Subcutaneous abdominal adipose tissue (tissue), 5 donors: Measurements from ENCODE around the gene TNFAIP8L3.
"Not testable (repeated sequence)": the region's sequence is repeated elsewhere in the genome, so short reads cannot be mapped to it uniquely, and the experiment has no call there.

ENCODE experiments used
- H3K27ac ChIP-seq: one replicate; pipeline ENCODE4 v1.7.0; 2013; ENCODE audit warnings: low read depth, mild to moderate bottlenecking, inconsistent platforms, low read length, moderate library complexity
- H3K27me3 ChIP-seq, 5 donors: one replicate each; pipeline ENCODE4 v1.7.0; 2013; ENCODE audit warnings: low read length in 5 of 5, inconsistent platforms in 1 of 5; ENCODE audit not compliant: control insufficient read depth in 5 of 5, insufficient read depth in 4 of 5
- H3K36me3 ChIP-seq, 5 donors: one replicate each; pipeline ENCODE4 v1.7.0; 2013; ENCODE audit warnings: low read length in 5 of 5; ENCODE audit not compliant: control insufficient read depth in 5 of 5, insufficient read depth in 5 of 5
- H3K4me1 ChIP-seq, 5 donors: one replicate each; pipeline ENCODE4 v1.7.0; 2013; ENCODE audit warnings: low read length in 5 of 5, mild to moderate bottlenecking in 3 of 5, moderate library complexity in 1 of 5; ENCODE audit not compliant: control insufficient read depth in 5 of 5, insufficient read depth in 5 of 5
- H3K4me3 ChIP-seq, 5 donors: one replicate each; pipeline ENCODE4 v1.7.0; 2013; ENCODE audit warnings: low read length in 5 of 5, low read depth in 1 of 5
- H3K9ac ChIP-seq, 5 donors: one replicate each; pipeline ENCODE4 v1.7.0; 2013; ENCODE audit warnings: low read length in 5 of 5, mild to moderate bottlenecking in 4 of 5, moderate library complexity in 3 of 5
- H3K9me3 ChIP-seq, 5 donors: one replicate each; pipeline ENCODE4 v1.7.0; 2013; ENCODE audit warnings: low read length in 5 of 5; ENCODE audit not compliant: control insufficient read depth in 5 of 5
- donor health status: healthy.
- donor health status: healthy.
- donor health status: healthy.
- donor health status: healthy.
- donor health status: healthy.

The TNFAIP8L3 gene

GRCh38 chr15:51132384-51133139, 37.9 kb upstream of the TNFAIP8L3 start:
- Histone ChIP-seq H3K36me3 (no peaks in the 10 kb centered on the region), H3K9ac (no peak overlapping the region), H3K27me3 (no peaks in the 10 kb centered on the region), H3K4me3 (no peak overlapping the region), H3K9me3 (no peaks in the 10 kb centered on the region), H3K27ac (no peak overlapping the region), H3K4me1 (peaks cover 0 to 12% (median 4%) of the 10 kb centered on the region in 5 donors)

GRCh38 chr15:51131596-51132290, 37.0 kb upstream of the TNFAIP8L3 start:
- no peaks in the 10 kb centered on the region for H3K27me3 ChIP-seq
- no peaks in the 10 kb centered on the region for H3K9me3 ChIP-seq
- no peaks in the 10 kb centered on the region for H3K36me3 ChIP-seq
- H3K4me3 ChIP-seq = no peak overlapping the region
- no peak overlapping the region for H3K27ac ChIP-seq
- H3K9ac ChIP-seq = no peak overlapping the region
- H3K4me1 ChIP-seq = peaks cover 0 to 12% (median 4%) of the 10 kb centered on the region in 5 donors

GRCh38 chr15:51130344-51130743, 35.6 kb upstream of the TNFAIP8L3 start:
- Histone ChIP-seq H3K9ac (no peak overlapping the region), H3K27ac (no peak overlapping the region), H3K9me3 (no peaks in the 10 kb centered on the region)

GRCh38 chr15:51129535-51130188, 35.0 kb upstream of the TNFAIP8L3 start:
- Histone ChIP-seq H3K36me3 (no peaks in the 10 kb centered on the region), H3K4me3 (no peak overlapping the region), H3K9me3 (peaks cover 0 to 1% (median 0%) of the 10 kb centered on the region in 5 donors), H3K27ac (no peak overlapping the region), H3K9ac (no peak overlapping the region), H3K27me3 (no peaks in the 10 kb centered on the region), H3K4me1 (peaks cover 0 to 12% (median 4%) of the 10 kb centered on the region in 5 donors)

More at GRCh38 chr15:51130344-51130743, 35.6 kb upstream of the TNFAIP8L3 start:
- Histone ChIP-seq H3K4me3 (no peak overlapping the region), H3K36me3 (no peaks in the 10 kb centered on the region), H3K27me3 (no peaks in the 10 kb centered on the region), H3K4me1 (peaks cover 0 to 12% (median 4%) of the 10 kb centered on the region in 5 donors)

GRCh38 chr15:51128701-51129100, 34.0 kb upstream of the TNFAIP8L3 start:
- H3K9me3 ChIP-seq = peaks cover 0 to 5% (median 0%) of the 10 kb centered on the region in 5 donors
- H3K27ac ChIP-seq = no peak overlapping the region
- H3K4me3 ChIP-seq = no peak overlapping the region
- no peaks in the 10 kb centered on the region for H3K36me3 ChIP-seq
- H3K4me1 ChIP-seq = peaks cover 0 to 12% (median 4%) of the 10 kb centered on the region in 5 donors
- no peak overlapping the region for H3K9ac ChIP-seq
- H3K27me3 ChIP-seq = no peaks in the 10 kb centered on the region

- Histone ChIP-seq H3K27ac (no peak overlapping the region), H3K36me3 (no peaks in the 10 kb centered on the region), H3K4me3 (no peak overlapping the region), H3K4me1 (peaks cover 0 to 2% (median 0%) of the 10 kb centered on the region in 5 donors), H3K27me3 (no peaks in the 10 kb centered on the region), H3K9ac (no peak overlapping the region), H3K9me3 (peaks cover 0 to 12% (median 6%) of the 10 kb centered on the region in 5 donors)
These were observed 32.1 kb upstream of the TNFAIP8L3 start for GRCh38 chr15:51126842-51127241.

- H3K9ac ChIP-seq, H3K27ac ChIP-seq: not testable (repeated sequence)
These were observed 28.3 kb upstream of the TNFAIP8L3 start for GRCh38 chr15:51123002-51123401.

GRCh38 chr15:51121631-51122225, 27.0 kb upstream of the TNFAIP8L3 start:
- no peak overlapping the region for H3K9ac ChIP-seq
- H3K4me1 ChIP-seq = no peaks in the 10 kb centered on the region
- H3K9me3 ChIP-seq = peaks cover 0 to 12% (median 8%) of the 10 kb centered on the region in 5 donors
- no peaks in the 10 kb centered on the region for H3K27me3 ChIP-seq
- H3K4me3 ChIP-seq = no peak overlapping the region
- H3K36me3 ChIP-seq = no peaks in the 10 kb centered on the region
- H3K27ac ChIP-seq = no peak overlapping the region

More at GRCh38 chr15:51123002-51123401, 28.3 kb upstream of the TNFAIP8L3 start:
- H3K27me3 ChIP-seq, H3K4me1 ChIP-seq, H3K36me3 ChIP-seq, H3K4me3 ChIP-seq: not testable (repeated sequence)
- H3K9me3 ChIP-seq = peaks cover 0 to 12% (median 8%) of the 10 kb centered on the region in 5 donors

GRCh38 chr15:51121118-51121517, 26.4 kb upstream of the TNFAIP8L3 start:
- Histone ChIP-seq H3K36me3 (no peaks in the 10 kb centered on the region), H3K9ac (no peak overlapping the region), H3K9me3 (peaks cover 0 to 12% (median 8%) of the 10 kb centered on the region in 5 donors), H3K27me3 (no peaks in the 10 kb centered on the region), H3K4me1 (no peaks in the 10 kb centered on the region), H3K4me3 (no peak overlapping the region), H3K27ac (no peak overlapping the region)
